ENCODE data around the gene WAC. TPM values are rescaled to one million over a fixed set of nuclear protein-coding genes. Genes with fewer than 3 reads are reported as not detected.

Gene WAC
- total RNA-seq, 6 donors from 2014 or later = 74.6 to 159 (median 101) TPM

DNA sequence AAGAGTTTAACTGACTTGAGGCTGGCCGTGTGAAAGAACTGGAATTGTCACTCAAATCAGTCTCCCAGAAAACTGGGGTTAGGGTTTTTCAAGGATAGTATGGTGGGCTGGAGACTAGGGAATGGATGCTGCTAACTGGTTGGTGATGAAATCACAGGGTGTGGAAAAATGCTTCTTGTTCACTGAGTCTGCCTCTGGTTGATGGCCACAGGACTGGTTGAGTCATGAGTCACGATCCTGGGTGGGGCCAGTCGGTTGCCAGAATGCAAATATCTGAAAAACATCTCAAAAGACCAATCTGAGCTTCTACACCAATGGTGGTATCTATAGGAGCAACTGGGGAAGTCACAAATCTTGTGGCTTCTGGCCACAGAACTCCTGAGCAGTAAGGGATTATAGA is 128.1 kb downstream of the WAC start:
- TF ChIP-seq POLR2AphosphoS5 (IDR thresholded peaks at IDR 0.05) = no peak
- TF ChIP-seq EP300 (IDR thresholded peaks at IDR 0.05) = no peak
- no peak for TF ChIP-seq POLR2A (IDR thresholded peaks at IDR 0.05)
- TF ChIP-seq, protein P1, sequence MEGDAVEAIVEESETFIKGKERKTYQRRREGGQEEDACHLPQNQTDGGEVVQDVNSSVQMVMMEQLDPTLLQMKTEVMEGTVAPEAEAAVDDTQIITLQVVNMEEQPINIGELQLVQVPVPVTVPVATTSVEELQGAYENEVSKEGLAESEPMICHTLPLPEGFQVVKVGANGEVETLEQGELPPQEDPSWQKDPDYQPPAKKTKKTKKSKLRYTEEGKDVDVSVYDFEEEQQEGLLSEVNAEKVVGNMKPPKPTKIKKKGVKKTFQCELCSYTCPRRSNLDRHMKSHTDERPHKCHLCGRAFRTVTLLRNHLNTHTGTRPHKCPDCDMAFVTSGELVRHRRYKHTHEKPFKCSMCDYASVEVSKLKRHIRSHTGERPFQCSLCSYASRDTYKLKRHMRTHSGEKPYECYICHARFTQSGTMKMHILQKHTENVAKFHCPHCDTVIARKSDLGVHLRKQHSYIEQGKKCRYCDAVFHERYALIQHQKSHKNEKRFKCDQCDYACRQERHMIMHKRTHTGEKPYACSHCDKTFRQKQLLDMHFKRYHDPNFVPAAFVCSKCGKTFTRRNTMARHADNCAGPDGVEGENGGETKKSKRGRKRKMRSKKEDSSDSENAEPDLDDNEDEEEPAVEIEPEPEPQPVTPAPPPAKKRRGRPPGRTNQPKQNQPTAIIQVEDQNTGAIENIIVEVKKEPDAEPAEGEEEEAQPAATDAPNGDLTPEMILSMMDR (IDR thresholded peaks at IDR 0.05) = no peak
- H3K4me1 ChIP-seq = no peaks in the 10 kb centered on the region
- ATAC-seq (ENCODE audit: low FRiP score in 2 of 2) (peak in 1 of 2 donors; percentile 76), DNase-seq (no peak)
- WGBS, 2 donors = 49 to 68% methylated on average over 3 of the region's 3 CpGs
- H3K27me3 ChIP-seq = no peaks in the 10 kb centered on the region
- H3K4me3 ChIP-seq = no peak overlapping the region
- no peak overlapping the region for H3K27ac ChIP-seq
- no peaks in the 10 kb centered on the region for H3K9me3 ChIP-seq
- H3K36me3 ChIP-seq = no peaks in the 10 kb centered on the region

DNA sequence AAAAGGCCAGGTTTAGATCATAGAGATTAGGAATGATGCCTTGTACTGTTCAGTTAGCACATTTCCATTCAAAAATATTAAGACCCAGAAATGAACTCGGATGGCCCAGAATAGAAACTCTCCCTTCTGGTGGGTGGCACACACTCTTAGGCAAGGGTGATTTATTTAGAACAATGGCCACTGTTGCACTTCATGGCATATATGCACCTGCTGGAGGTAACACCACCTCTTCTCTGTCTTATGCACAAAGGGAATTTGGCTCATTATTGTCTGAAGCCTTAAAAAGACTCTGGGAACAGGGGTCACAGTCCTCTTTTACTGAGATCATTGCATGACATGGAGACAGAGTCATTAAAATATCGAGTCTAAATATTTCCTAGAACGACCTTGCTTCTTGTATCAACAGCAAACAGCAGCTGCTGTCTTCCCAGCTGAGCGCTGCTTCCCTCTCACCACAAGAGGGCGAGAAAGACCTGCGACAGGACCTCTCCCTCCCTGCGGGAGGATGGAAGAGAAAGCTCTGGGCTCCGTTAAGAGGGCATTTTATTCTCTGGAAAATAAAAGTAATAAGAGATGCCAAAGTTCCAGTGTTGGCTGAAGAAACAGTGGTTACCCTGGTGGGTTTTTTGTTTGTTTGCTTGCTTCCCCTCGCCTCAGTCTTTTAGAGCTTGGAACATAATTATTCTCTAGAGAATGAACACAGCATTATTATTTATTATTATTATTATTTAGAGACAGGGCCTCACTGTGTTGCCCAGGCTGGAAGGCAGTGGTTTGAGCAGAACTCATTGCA is 130.9 kb downstream of the WAC start:
- WGBS, 2 donors = 5 to 9% methylated on average over 9 of the region's 9 CpGs
- no peaks in the 10 kb centered on the region for H3K36me3 ChIP-seq
- no peak overlapping the region for H3K4me3 ChIP-seq
- H3K4me1 ChIP-seq = peaks cover 5 to 8% (median 6%) of the 10 kb centered on the region in 4 donors
- TF ChIP-seq POLR2A (IDR thresholded peaks at IDR 0.05) (no peak), POLR2AphosphoS5 (IDR thresholded peaks at IDR 0.05) (no peak)
- TF ChIP-seq, protein P1 (IDR thresholded peaks at IDR 0.05) = peak; percentile 74 to 92 (median 88)
- no peaks in the 10 kb centered on the region for H3K9me3 ChIP-seq
- H3K27ac ChIP-seq = no peak overlapping the region
- peak in 1 of 2 donors; percentile 76 for DNase-seq
- H3K27me3 ChIP-seq = no peaks in the 10 kb centered on the region
- peak; percentile 79 to 89 for ATAC-seq (ENCODE audit: low FRiP score in 2 of 2)

DNA sequence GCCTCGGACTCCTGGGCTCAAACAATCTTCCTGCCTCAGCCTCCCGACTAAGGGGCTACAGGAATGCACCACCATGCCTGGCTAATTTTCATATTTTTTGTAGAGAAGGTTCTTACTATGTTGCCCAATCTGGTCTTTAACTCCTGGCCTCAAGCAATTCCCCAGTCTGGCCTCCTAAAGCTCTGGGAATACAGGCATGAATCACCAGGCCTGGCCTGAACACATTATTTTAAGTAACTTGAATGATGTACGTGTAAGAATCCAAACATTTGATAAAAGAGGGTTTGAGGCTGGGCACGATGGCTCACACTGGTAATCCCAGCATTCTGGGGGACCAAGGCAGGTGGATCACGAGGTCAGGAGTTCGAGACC is 131.4 kb downstream of the WAC start:
- no peak overlapping the region for H3K27ac ChIP-seq
- ATAC-seq (ENCODE audit: low FRiP score in 2 of 2) (peak in 1 of 2 donors; percentile 44), DNase-seq (no peak)
- peaks cover 8 to 14% (median 9%) of the 10 kb centered on the region in 4 donors for H3K4me1 ChIP-seq
- no peaks in the 10 kb centered on the region for H3K27me3 ChIP-seq
- no peak for TF ChIP-seq POLR2AphosphoS5 (IDR thresholded peaks at IDR 0.05)
- no peak for TF ChIP-seq EP300 (IDR thresholded peaks at IDR 0.05)
- TF ChIP-seq POLR2A (IDR thresholded peaks at IDR 0.05) = no peak
- TF ChIP-seq, protein P1 (IDR thresholded peaks at IDR 0.05) = no peak
- no peak overlapping the region for H3K4me3 ChIP-seq
- H3K9me3 ChIP-seq = no peaks in the 10 kb centered on the region
- WGBS, 2 donors = 52 to 55% methylated on average over 6 of the region's 6 CpGs
- no peaks in the 10 kb centered on the region for H3K36me3 ChIP-seq

DNA sequence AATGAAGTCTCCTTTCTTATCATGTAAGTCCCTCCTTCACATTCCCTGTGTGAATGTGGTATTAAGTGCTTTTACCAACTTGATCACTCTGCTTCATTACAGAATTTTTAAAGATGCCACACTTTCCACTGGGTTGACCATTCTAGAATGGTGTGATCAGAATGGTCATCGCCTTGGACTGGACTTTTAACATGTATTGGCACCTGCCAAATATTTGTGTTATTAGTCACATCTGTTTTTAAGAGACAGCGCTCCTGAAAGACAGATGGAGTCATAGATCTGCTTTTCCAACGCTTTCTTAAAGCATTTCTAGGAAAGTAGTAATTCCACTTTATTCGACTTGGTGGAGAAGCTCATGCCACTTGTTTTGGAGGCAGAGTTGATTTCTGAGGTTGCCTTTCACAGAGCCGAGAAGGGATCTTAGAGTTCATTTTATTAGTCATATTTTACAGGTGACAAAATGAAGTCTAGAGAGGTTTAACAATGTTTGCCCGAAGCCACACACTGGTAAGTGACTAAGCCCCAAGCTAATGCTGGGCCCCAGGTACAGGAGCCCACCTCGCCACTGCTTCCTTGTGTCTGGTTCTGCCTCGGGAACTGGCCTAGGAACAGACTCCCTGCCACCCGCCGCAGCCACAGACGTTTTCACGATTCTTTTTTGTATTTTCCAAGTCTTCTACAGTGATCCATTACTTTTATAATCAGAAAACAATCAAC is 134.0 kb downstream of the WAC start:
- H3K9me3 ChIP-seq = no peaks in the 10 kb centered on the region
- H3K27ac ChIP-seq = no peak overlapping the region
- ATAC-seq (ENCODE audit: low FRiP score in 2 of 2) (no peak), DNase-seq (no peak)
- TF ChIP-seq POLR2AphosphoS5 (IDR thresholded peaks at IDR 0.05) (no peak), EP300 (IDR thresholded peaks at IDR 0.05) (no peak), POLR2A (IDR thresholded peaks at IDR 0.05) (no peak)
- TF ChIP-seq, protein P1 (IDR thresholded peaks at IDR 0.05) = no peak
- 83 to 91% methylated on average over 12 of the region's 12 CpGs for WGBS, 2 donors
- H3K4me1 ChIP-seq = peaks cover 8 to 14% (median 9%) of the 10 kb centered on the region in 4 donors
- H3K36me3 ChIP-seq = no peaks in the 10 kb centered on the region
- H3K27me3 ChIP-seq = peaks cover 0 to 4% (median 0%) of the 10 kb centered on the region in 4 donors
- no peak overlapping the region for H3K4me3 ChIP-seq
